Measurements from ENCODE around the gene NCKAP5L.
A peak's percentile ranks its signal among the peaks of the same experiment; 100 is the strongest.
"Not testable (repeated sequence)": the region's sequence is repeated elsewhere in the genome, so short reads cannot be mapped to it uniquely, and the experiment has no call there.

NCKAP5L gene

DNA sequence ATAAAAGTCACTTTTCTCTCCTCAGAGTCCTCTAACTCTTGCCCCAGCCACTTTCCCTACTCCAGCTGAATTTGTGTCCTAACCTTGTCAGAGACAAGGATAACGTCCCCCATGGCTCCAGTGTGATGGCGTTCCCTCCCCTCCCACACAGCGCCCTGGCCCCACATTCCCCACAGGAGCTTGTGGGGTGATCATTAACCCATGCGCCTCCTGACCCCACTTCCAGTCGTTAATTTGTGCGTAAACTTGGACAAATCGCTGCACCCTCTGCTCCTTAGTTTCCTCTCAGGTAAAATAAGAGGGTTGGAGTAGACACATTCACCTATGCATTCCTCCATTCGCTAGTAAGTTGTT is 37.5 kb upstream of the NCKAP5L start:
- no peak for DNase-seq (ENCODE audit: low read depth in 2 of 2)

DNA sequence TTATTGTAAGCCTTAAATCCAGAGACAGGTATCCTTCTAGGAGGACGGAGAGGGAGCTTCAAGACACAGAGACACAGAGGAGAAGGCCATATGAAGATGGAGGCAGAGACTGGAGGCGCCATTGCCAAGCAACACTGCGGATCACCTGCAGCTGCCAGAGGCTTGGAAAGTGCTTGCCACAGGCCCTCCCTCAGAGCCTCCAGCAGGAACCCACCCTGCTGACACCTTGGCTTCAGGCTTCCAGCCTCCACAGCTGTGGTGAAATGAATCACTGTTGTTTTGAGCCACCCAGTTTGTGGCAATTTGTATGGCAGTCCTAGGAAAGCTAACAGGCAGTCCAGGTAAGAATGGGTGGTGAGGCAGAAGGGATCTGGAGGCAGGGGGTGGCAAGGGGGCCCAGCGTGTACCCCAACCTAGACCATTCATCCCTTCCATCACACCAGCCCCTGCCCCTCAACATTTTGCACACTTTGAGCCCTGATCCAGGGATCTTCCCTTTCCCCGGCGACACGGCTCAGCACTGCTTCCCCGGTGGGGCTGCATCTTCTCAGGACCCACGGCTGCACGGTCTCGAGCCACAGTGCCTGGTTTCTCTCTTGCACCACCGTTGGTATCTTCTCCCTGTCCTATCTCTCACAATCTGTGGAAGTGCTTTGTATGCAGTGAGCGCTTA is 37.0 kb upstream of the NCKAP5L start:
- no peak for DNase-seq (ENCODE audit: low read depth in 2 of 2)

DNA sequence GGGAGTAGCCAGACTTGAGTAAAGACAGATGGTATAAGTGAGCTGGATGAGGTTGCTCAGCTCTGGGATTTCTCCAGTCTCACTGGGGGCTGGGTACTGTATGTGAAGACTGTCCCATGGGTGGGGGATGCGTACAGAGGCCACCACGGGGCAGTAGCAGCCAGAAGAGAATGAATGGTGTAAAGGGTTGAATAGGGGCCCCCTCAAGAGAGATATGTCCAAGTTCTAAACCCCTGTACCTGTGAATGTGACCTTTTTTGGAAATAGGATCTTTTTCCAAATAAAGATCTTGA is 36.5 kb upstream of the NCKAP5L start:
- no peak for DNase-seq (ENCODE audit: low read depth in 2 of 2)

DNA sequence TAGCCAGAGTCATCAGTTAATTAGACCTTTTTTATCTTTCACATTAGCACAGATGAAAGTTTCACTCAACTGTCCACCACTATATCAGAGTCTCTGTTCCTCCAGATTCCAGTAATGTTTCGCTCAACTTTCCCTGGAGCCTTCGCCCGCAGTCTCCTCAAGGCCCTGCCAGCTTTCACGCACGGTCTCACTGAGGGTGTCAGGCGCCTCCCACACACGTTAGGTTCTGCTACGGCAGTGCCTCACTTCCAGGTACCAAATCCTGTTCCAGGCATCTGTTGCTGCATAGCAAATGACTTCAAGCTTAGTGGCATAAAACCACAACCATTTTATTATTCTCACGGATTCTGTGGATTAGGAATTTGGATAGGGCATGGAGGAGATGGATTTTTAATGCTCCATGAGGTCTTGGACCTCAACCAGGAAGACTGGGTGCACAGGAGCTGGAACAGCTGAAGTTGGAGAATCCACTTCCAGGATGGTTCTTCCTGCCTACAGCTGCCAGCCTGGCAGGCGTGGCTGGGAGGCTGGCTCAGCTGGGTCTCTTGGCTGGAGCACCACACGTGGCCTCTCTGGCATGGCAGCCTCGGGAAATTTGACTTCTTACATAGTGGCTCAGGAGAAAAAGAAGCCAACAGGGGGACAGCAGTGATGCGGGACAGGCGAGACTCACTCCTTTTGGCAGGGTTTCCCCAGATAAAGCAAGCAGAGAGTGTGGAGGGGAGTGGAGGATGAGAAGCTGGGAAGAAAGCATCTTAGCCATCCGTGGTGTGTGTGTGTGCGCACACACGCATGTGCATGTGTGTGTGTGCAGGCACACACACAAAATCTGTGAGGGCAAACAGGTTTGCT is 36.0 kb upstream of the NCKAP5L start:
- no peak for DNase-seq (ENCODE audit: low read depth in 2 of 2)

GRCh38 chr12:49860921-49861320 is 32.7 kb upstream of the NCKAP5L start:
- not testable (repeated sequence) for DNase-seq (ENCODE audit: low read depth in 2 of 2)

GRCh38 chr12:49855890-49856289 is 27.7 kb upstream of the NCKAP5L start:
- DNase-seq (ENCODE audit: low read depth in 2 of 2) = not testable (repeated sequence)

GRCh38 chr12:49854976-49855375 is 26.8 kb upstream of the NCKAP5L start:
- no peak for DNase-seq (ENCODE audit: low read depth in 2 of 2)

- no peak for DNase-seq (ENCODE audit: low read depth in 2 of 2)
These were observed 25.5 kb upstream of the NCKAP5L start for GRCh38 chr12:49853671-49854070.

DNA sequence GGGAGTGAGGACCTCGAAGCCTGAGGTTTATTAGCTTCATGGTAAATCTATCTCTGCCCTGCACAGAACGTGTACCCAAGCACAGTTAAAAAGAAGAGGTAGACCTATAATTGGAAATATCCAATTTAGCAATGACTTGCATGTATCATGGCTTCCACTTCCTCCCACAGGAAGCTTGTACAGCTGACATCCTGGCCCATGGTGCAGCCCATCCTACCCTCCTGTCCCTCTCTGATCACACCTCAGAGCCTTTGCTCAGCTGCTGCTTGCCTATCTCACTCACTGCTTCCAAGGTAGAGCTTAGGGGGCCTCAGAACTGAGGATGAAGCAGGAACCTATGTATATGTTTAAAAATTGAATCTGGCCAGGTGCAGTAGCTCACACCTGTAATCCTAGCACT is 18.9 kb upstream of the NCKAP5L start:
- no peak for DNase-seq (ENCODE audit: low read depth in 2 of 2)

GRCh38 chr12:49846032-49846431 is 17.8 kb upstream of the NCKAP5L start:
- DNase-seq (ENCODE audit: low read depth in 2 of 2) = no peak

DNA sequence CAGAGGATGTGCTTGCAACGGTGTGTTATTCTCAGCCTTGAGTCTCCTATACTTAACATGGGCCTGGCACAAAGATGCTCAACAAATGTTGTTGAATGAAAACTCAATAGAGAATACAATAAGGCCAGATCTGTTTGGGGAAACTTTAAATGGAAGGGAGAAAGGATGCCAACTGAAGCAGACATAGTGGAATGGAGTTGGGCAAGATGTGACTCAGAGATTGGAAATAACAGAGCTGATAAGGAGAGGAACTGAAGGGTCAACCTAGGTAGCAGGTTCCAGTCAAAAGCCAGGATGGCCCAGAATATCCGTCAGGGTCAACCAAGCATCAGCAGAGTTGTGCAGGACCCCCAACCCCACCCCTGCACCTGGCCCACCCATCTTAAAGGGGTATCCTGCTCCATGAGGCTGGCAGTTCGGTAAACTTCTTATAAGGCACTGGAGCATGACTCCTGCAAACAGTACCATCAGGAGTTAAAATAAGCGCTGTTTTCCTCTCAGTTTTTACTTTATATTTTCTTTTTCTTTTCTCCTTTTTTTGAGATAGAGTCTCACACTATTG is 15.7 kb upstream of the NCKAP5L start:
- DNase-seq (ENCODE audit: low read depth in 2 of 2) = no peak

GRCh38 chr12:49843411-49843810 is 15.2 kb upstream of the NCKAP5L start:
- DNase-seq (ENCODE audit: low read depth in 2 of 2) = no peak

GRCh38 chr12:49842519-49843352 is 14.5 kb upstream of the NCKAP5L start, which contains the start of gene BCDIN3D:
Gene BCDIN3D, minus strand, starts transcription at chr12:49843106. Its CDS starts 19 bp downstream, at chr12:49843087.
- DNase-seq (ENCODE audit: low read depth in 2 of 2) = peak; percentile 90 to 93

DNA sequence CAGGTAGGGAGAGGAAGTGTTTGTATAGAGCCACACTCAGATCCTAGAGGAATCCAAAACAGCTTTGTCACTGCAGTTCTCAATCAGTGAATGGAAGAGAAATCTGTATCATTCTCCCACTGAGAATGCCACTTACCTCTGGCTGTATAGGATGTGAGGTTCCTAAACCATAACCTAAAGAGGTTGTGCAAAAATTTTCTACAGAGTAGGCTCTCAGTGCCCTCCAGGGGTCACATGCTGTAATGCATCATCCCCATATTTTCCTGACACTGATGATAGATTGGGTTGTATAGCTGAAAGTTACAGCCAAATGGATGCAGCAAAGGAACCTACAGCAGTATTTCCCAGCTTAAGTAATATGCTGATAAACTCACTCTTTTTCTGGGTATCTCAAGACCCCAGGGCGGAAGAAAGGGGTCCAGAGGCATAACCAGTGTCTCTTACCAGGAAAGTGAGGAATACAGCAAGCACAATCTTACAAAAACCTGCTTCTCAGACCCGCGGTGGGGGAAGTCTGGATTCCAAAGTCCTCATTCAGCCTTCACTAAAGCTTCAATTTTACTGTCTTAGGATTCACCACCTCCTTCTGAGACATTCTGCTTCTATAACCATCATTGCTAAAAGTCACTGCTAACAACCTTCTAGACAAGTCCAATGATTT is 10.9 kb upstream of the NCKAP5L start:
- no peak for DNase-seq (ENCODE audit: low read depth in 2 of 2)

DNA sequence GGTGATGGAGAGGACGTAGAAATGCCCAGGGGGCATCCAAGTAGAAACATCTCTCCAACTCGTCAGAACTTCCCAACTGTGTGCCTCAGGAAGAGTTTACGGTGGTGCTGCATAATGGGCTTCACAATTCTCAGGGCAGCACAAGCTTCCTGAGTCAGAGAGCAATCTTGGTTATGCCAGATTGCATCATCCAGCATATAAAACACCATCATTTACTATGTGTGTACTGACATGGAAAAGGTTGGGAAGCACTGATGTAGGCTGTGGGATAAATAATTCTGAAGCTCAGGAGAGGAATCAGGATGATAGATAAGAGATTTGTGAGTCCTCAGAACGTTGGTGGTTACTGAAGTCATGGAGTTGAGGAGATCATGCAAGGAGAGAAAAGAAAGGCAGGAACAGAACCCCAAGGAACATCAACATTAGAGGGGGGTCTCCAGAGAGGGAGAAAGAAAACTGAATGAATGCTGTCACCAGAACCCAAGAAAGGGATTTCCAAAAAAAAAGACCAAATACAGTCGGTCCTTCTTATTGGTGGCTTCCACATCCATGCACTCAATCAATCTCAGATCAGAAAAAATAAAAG is 4.7 kb upstream of the NCKAP5L start:
- DNase-seq (ENCODE audit: low read depth in 2 of 2) = no peak

- no peak for DNase-seq (ENCODE audit: low read depth in 2 of 2)
These were observed 3.5 kb upstream of the NCKAP5L start for GRCh38 chr12:49831717-49832116.

GRCh38 chr12:49827401-49828099 is 663 bp downstream of the NCKAP5L start:
- DNase-seq (ENCODE audit: low read depth in 2 of 2) = peak; percentile 25 to 45

- DNase-seq (ENCODE audit: low read depth in 2 of 2) = no peak
These were observed 1.2 kb downstream of the NCKAP5L start for GRCh38 chr12:49827051-49827400.

- no peak for DNase-seq (ENCODE audit: low read depth in 2 of 2)
These were observed 2.2 kb downstream of the NCKAP5L start for GRCh38 chr12:49825971-49826421.

GRCh38 chr12:49825360-49825970 is 2.7 kb downstream of the NCKAP5L start:
- DNase-seq (ENCODE audit: low read depth in 2 of 2) = no peak
